ELR (cell line): ENCODE data around the gene ABCF1.

Experiments used
- DNase-seq: peaks from one replicate; pipeline ENCODE4 v3.0.0-alpha.2; 2015; ENCODE audit warnings: low read depth

Gene ABCF1

DNA sequence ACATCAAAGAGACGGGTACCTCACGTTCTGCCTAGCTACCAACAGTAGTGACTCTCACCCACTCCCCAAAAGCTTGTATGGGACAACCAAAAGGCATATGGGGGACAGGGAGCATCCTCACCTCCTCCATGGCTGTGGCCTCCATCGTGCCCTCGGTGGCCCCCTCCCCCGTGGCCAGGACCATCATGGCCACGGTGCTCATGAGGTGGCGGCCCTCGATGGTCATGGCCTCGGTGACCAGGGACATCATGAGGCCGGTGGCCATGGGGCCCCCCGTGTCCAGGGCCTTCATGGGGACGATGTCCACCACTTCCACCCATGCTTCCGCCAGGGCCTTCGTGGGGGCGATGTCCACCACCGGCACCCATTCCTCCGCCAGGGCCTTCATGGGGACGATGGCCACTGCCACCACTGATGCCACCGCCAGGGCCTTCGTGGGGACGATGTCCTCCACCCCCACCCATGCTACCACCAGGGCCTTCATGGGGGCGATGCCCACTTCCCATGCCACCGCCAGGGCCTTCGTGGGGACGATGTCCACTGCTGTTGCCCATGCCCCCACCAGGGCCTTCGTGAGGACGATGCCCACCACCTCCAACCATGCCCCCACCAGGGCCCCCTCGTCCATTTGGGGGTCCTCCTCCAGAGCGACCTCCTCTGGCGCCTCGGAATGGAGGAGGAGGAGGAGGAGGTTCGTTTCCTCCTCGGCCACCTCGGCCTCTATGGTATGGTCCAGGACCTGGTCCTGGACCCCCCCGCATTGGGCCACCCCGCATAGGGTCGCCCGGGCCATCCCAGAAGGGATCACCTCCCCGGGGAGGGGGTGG lies 30.8 kb downstream of the ABCF1 start:
- no peak for DNase-seq

DNA sequence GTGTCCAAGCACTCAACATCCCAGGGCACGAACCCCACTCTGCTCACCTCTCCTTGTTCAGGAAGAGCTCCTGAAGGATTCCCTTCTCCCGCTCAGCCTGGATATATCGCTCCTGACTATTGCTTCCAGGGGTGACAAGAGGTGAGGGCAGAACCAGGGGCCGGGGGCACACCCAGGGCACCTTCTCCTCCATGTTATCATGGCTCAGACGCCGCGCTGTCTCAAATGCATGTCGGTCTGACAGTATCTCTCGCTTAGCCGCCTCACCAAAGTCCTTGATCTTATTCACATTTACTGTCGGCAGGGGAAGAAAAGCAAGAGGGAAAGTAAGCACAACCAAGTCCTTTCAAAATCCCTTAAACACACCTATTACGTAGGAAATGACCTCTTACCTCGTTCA lies 32.7 kb downstream of the ABCF1 start:
- no peak for DNase-seq

DNA sequence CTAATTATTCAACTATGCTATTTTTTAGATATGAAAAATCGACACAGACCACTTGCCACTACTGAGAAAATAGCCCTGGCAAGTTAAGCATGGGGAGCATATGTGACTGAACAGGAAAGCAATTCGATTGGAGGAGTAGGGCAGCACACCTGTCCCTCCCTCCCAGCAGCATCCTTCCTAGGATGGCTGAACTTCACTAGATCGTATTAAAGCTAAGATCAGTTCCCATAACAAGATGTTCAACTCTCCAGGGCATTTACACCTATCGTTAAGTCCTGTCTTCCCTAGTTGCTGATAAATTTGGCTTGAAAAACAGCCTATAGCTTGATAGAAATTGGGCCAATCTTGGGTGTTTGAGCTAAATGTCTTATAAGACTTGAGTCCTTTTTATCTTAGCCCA lies 38.8 kb downstream of the ABCF1 start:
- DNase-seq: no peak

DNA sequence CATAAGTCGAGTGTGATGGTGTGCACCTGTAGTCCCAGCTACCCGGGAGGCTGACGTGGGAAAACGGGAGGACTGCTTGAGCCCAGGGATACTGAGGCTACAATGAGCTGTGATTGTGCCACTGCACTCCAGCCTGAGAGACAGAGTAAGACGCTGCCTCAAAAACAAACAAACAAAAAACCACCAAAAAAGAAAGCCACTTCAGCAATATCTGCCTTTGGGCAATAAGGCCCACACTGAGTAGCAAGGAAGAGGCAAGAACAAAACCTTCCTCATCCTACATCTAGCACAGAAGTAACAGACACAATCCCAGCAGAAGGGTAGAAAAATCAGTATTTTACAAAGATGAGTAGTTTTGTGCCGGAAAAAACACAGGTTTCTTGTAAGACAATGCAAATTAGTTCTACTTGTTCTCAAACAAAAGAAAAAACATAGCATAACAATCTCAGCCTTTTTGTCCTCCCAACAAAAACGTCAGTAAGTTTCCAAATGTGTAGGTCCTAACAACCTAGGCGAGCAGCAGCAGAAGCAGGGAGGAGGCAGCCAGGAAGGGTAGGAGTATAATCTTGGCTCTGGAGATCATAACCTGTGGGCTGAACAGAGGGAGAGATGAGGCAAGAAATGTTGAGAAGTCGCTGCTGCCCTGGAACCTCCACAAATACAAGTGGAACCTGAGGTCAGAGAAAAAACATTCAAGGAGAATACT lies 40.1 kb downstream of the ABCF1 start:
- DNase-seq: no peak

DNA sequence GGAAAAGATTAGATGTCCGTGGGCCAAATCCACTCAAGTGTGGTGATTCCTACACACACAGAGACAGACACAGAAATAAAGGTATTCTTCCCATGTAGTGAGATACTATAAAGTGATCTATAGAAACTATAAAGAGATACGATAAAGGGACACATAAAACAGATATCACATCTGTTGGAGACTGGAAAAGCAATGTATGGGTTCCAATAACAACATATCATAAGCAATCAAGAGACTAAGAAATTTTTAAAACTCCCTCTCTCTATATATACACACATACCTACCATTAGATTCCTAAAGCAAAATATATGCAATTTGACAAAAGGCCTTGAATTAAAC lies 40.6 kb downstream of the ABCF1 start:
- DNase-seq: no peak

DNA sequence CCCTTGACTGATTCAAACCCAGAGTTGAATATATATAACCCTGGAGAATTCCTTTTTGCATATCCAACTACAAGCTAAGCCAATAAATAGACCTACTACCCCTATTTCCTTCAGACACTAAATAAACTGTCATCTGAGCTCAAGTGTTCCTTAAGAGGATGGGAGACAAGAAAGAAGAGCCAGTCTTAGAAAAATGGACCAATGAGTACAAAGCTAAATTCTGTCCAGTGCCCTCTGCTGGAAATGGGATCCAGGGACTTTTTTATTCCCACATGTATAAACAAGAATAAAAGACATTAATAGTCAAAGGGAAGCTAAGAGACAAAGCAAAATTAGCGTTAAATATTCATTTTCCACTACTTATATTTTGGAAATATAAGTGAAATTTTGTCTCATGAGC lies 41.0 kb downstream of the ABCF1 start:
- DNase-seq: peak; percentile 61

DNA sequence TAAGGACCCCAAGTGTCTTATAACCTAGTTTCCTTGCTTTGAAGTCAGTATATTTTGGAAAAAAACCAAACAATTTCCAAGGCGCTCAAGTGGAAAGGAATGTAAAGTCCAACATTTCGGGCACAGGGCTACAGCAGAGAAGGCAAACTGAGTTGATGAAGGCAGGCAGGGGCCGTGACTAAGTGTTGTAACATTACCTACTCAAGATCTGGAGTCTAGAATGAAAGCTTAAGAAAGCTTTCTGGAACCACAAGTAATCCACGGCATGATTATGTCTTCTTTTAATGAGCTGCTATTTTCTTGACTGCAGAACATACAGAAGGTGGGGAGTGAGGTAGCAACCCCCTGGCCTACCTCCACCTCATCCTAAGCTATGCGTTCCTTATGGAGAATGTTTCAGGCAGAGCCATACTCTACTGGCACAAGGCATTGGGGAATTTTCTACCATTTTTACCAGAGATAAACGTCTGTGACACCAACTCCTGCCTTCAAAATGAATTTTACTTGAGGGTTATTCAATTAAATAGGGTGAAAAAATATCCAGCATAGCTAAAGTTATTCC lies 41.5 kb downstream of the ABCF1 start:
- peak; percentile 50 for DNase-seq

DNA sequence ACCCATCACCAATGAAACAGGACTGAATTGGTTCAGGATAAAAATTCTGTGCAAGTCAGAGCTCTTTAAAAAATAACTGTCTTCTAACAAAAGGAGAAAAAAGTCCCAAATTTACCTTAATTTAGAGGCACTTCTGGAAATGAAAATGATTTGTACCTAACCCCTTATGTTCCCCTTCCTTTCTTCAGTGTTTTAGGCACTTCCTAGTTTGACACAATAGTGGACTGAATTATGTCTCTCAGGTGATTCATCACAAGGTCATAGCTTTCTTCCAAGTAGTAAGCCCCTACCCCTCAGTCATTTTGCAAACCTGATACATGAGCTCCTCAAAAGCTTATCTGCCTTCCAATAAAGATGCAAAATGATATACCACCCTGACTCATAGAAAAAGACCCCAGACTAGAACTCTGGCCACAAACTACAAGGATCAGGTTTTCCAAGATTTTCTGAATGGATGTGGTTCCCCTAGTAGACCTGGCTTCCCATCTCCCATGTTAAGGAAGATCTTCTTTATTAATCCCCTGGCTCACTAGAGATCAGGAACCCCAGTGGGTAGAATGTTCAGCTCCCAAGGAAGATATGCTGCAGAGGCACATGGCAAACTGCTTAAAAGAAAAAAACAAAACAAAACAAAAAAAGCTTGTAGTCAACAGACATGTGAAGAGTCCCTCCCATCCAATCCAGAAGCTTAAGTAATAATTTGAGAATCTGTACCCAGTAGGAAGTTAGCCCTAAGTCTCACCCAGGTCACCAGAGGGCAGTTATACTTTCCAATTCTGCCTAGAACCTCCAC lies 42.2 kb downstream of the ABCF1 start:
- DNase-seq: peak; percentile 73

DNA sequence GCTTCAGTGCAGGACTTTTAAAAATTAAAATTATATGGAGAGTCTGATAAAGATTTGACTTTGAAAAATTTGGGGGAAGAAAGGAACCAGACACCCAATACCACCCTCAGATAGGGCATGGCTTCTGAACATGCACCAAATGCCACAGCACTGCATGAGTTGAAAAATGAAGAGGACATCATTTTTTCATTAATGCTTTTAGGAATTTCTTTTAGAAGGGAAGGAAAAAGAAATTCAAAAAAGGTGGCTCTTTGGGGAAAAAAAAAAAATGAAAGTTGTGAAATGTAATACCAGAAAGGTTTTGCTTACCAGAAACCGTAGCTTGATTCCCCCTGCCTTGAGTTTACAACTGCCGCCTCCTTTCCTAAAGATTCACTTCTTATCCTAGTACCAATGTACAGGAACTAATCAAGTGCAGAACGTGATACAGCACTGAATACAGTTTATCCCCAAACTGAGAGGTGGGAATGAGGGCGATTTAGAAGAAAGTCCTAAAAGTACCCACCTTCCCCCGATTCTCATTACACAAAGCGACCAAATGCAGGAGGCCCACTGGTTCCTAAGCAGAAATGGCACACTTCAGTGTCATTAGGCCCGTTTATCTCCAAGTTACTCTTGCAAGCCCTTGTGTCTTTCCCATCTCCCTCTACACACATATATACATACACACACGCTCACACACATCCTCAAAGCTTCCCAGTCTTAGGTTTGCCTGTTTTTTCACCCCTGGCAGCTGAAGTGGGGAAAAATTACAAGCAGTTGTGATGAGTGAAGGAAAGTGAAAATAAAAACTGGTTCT lies 43.0 kb downstream of the ABCF1 start:
- no peak for DNase-seq

DNA sequence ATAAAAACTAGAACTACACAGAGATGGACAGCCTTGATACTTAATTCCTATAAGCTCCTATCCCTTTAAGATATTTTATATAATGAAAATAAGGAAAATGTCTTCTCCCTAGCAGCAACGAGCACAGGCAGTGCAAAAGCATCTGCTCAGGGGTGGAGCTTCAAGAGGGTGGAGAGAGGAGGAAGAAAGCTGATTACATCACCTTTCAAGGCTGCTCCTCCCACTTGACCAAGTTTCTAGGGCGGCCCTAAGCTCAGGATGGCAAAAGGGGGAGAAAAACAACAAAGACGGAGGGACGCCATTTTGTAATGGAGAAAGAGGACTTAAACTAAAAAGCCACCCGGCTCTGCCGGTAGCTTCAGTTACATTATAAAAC lies 43.6 kb downstream of the ABCF1 start:
- peak; percentile 98 for DNase-seq

DNA sequence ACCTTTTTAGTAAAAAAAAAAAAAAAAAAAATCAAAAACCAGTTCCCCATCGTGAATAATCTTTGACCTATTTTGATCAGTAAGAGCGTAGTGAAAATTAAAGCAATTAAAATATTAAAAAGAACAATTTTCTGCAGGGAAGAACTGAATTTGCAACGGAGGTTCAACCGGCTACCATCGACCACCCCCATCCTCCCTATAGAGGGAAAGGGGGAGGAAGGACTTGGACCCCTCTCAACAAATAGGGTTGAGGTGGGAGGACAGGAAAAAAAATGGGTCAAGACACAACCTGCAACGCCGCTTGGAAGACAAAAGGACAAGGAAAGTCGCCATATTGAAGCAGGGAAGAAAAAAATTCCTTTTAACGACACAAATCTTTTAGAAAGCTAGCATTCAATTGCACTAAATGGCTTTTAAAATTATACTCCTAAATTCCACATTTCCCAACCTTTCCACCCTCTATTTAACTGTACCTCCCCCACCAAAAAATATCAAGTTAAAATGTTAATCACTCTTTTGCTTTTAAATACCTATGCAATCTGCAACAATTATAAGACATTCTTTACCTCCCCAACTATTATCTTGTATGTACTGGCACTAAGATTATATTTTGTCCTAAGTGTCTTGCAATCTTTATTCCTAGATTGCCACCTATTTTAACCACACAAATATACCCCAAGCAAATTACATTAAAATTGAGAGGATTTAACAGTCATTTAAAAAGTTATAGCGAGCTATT lies 44.1 kb downstream of the ABCF1 start:
- peak; percentile 91 for DNase-seq

DNA sequence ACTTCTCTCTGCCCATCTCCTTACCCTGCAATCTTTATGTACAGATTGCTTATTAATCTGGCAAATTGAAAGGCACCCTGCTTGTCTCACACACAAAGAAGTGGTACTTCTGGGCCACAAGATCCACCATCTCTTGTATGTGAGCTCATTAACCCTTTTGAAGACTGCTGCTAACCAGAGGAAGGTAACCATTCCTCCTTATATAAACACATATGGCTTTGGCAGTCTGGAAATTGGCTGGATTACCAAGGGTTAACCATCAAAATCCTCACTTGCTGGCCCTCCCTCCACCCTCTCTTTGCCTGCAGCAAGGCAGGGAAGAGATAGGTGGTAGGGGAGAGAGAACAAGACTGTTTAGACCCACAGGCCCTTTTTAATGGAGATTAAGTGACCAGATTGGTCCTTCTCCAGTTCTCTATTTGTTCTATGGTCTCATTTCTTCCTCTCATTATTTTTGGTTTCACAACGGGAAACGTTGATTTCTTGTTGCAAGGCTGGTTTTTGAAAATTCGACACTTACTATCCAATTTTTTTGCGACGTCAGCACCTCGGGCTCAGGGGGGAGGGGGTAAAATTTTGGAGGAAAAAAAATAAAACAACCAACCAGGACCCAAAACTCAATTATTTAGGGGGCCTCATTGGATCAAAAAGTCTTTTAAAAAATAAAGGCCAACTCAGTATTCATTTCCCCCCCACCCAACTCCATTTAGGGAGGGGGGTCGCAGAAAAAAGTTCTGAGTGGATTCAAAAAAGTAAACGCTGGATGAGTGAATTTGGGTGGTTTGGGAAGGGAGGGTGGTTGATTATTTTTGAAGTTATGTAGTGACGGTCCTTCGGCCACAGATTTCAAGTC lies 44.9 kb downstream of the ABCF1 start:
- DNase-seq: peak; percentile 63

DNA sequence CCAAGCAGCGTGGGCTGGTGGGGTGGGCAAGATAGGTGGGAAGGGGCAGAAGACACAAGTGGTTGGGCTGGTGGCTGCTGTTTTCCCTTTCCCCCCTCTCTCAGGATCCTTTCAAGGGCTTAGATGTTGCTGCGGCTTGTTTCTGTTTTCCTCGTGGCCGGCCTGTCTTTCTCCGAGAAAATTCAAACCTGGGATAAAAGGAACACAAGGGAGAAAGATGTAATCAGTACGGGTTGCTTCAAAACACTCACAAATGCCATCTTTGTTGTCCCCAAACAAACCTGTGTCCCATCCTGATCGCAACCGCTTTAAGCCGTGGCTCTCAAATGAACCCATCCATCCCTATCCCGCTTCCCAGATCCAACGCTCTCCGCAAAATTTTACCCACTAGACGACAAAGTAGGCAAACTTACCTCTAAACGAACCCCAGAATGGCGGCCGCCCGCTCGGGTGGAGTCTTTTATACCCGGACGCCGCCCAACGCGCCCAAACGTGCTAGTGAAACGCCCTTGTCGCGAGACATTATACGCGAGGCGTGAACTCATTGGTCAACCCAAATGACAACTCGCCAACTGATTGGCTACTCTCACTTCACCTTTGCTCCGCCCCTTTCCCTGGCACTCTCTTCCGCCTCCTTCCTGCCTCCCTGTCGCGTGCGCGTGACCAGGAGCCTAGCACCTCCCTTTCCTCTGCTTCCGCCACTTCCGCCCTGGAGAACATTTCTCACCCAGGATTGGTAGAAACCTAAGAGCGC lies 45.7 kb downstream of the ABCF1 start, which contains the start of gene PPP1R10:
Gene PPP1R10, minus strand, starts transcription at position 433 of the 754 bp plus-strand sequence. CDS start 7,299 bp downstream, outside the sequence.
- peak; percentile 100 for DNase-seq

DNA sequence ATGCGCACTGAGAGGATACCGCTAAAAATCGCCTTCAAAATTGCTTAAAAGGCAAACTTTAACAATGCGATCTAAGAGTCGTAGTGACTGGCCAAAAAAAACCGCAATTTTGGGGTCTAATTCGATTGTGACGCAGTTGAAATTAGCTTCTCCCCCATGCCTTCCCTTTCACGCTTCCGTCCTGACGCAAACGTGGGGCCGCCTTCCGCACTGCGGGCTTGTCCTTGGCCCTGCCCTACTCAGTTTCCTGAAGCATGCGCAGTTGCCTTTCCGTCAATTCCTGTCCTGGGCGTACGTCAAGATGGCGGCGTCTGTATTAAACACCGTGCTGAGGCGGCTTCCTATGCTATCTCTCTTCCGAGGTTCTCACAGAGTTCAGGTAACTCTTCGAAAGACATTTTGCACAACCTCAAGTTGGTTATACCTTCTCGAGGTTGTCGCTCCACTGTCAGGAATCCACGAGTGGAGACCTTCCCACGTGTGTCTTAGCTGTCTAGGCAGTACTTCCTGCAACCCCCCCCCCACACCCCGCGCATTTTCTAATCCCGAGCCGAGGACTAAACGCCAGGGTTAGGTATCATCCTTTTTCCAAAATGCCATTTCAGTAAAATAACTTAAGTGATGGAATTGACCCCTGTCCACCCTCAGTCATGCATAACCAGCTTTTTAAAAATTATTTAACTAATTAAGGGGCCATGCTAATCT lies 46.5 kb downstream of the ABCF1 start, which contains the start of gene MRPS18B:
Gene MRPS18B, plus strand, starts transcription at position 276 of the 705 bp plus-strand sequence. Its CDS starts 26 bp downstream, at position 302.
- peak; percentile 98 for DNase-seq

DNA sequence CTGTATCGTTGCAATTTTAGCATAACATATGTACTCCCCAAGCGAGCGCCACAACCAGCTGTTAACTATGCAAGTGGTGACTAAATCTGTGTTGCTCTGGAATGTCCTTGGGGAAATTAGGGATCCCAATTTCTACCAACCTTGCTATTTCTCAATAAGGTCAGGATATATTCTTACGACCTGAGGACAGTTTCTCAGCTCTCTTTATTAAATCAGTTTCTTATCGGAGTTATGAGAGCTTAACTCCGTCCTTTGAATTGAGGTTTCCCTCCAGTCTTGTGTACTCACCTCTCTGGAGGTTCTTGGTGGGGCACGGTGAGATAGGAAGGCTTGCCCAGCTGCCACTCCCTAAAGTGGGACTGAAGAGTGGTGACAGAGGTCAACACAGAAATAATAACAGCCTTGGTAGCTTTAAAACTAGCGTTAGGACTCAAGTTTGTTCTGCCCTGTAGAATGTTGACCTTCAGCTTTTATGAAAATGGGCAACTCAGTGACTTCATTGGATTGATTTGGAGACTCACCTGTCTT lies 47.1 kb downstream of the ABCF1 start:
- DNase-seq: peak; percentile 45

DNA sequence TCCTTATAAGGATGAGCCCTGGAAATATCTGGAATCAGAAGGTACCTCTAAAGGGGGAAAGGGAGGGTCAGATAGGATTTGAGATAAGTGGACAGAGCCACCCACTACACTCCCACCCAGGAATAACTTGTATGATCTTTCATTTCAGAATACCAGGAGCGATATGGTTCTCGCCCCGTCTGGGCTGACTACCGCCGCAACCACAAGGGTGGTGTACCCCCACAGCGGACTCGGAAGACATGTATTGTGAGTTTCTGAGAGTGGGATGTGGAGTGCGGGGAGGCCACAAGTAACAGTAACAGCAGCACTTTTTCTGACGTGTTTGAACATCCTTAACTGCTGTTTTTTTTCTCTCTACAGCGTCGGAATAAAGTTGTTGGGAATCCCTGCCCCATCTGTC lies 48.3 kb downstream of the ABCF1 start:
- no peak for DNase-seq

DNA sequence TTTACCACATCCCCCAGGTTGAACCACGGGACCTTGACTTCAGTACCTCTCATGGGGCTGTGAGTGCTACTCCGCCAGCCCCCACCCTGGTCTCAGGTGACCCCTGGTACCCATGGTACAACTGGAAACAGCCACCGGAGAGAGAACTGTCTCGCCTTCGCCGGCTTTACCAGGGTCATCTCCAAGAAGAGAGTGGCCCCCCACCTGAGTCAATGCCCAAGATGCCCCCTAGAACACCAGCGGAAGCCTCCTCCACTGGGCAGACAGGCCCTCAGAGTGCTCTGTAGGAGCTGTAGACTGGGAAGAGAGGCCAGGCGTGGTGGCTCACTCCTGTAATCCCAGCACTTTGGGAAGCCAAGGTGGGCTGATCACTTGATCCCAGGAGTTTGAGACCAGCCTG lies 54.3 kb downstream of the ABCF1 start:
- no peak for DNase-seq
